KG1 (cell line): ENCODE results near the gene STK4.
"Not testable (repeated sequence)": the region's sequence is repeated elsewhere in the genome, so short reads cannot be mapped to it uniquely, and the experiment has no call there.

Source experiments
- DNase-seq: peaks from one replicate; lab custom pipeline; 2025; lab: John Stamatoyannopoulos, UW

The STK4 gene

GRCh38 chr20:45055056-45055455, 88.7 kb downstream of the STK4 start:
- no peak for DNase-seq

- no peak for DNase-seq
Observed at GRCh38 chr20:45056473-45057173, 90.3 kb downstream of the STK4 start.

- no peak for DNase-seq
Observed at GRCh38 chr20:45058168-45058850, 92.0 kb downstream of the STK4 start.

- DNase-seq = no peak
Observed at GRCh38 chr20:45059022-45059728, 92.9 kb downstream of the STK4 start.

GRCh38 chr20:45060294-45060693, 94.0 kb downstream of the STK4 start:
- DNase-seq = no peak

GRCh38 chr20:45061244-45061643, 94.9 kb downstream of the STK4 start:
- DNase-seq = no peak

GRCh38 chr20:45063107-45063506, 96.8 kb downstream of the STK4 start:
- not testable (repeated sequence) for DNase-seq

GRCh38 chr20:45064812-45065211, 98.5 kb downstream of the STK4 start:
- DNase-seq = no peak

- DNase-seq = no peak
Observed at GRCh38 chr20:45066372-45066771, 100.1 kb downstream of the STK4 start.

- DNase-seq = no peak
Observed at GRCh38 chr20:45067087-45067486, 100.8 kb downstream of the STK4 start.

- DNase-seq = no peak
Observed at GRCh38 chr20:45067558-45067957, 101.2 kb downstream of the STK4 start.

- DNase-seq = no peak
Observed at GRCh38 chr20:45069261-45069660, 102.9 kb downstream of the STK4 start.

- no peak for DNase-seq
Observed at GRCh38 chr20:45070932-45071632, 104.8 kb downstream of the STK4 start.

GRCh38 chr20:45072066-45072465, 105.8 kb downstream of the STK4 start:
- no peak for DNase-seq

- no peak for DNase-seq
Observed at GRCh38 chr20:45073221-45073620, 106.9 kb downstream of the STK4 start.

- no peak for DNase-seq
Observed at GRCh38 chr20:45077559-45077958, 111.2 kb downstream of the STK4 start.

- DNase-seq = no peak
Observed at GRCh38 chr20:45080867-45081624, 114.7 kb downstream of the STK4 start.

GRCh38 chr20:45082468-45082867, 116.2 kb downstream of the STK4 start:
- DNase-seq = no peak

- DNase-seq = no peak
Observed at GRCh38 chr20:45083127-45083526, 116.8 kb downstream of the STK4 start.

- DNase-seq = no peak
Observed at GRCh38 chr20:45085289-45085688, 119.0 kb downstream of the STK4 start.

GRCh38 chr20:45085867-45086266, 119.6 kb downstream of the STK4 start:
- no peak for DNase-seq
